D721Med (cell line): ENCODE results near the gene PAX3.

Experiments used
- DNase-seq: peaks from one replicate; pipeline ENCODE4 v3.0.0; 2011; ENCODE audit warnings: low spot score; ENCODE audit not compliant: insufficient read length
- FAIRE-seq: peaks from 2 replicates; lab custom pipeline; 2011; peaks lifted over from hg19 to GRCh38; lab: Jason Lieb, UNC
- CTCF ChIP-seq: IDR thresholded peaks from 2 replicates; pipeline ENCODE4 v1.5.1; 2012; ENCODE audit warnings: mild to moderate bottlenecking, control low read depth; ENCODE audit not compliant: insufficient read depth; ENCODE audit errors: missing control alignments

Gene PAX3

GRCh38 chr2:222280795-222281194 lies 18.0 kb downstream of the PAX3 start:
- no peak for TF ChIP-seq CTCF
- FAIRE-seq (no peak), DNase-seq (no peak)

DNA sequence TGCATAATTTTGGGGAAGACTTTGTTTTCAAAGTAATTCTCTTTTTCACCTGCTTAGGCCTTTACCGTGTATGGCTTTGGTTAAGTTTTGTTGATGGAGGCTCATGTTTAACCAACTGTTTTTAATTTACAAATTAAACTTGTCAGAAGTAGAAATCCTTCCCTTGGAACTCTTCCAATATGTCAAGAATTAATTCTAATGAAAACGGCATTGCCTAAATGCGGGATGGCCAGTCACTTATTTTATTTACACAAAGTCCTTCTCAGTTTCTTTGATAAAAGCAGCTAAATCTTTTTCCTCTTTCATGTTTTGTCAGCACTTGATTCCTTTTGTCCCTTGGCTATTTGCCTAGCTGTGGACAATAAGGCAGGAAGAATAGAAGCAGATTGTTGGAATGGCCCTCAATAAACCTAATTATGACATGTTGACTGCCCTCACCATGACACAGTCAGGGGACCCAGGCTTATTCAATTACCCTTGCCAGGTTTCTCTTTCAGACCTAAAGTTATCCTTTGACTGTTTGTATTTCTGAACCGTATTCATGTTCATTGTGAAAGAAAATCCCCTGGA lies 26.3 kb downstream of the PAX3 start:
- DNase-seq: no peak
- FAIRE-seq: no peak
- TF ChIP-seq CTCF: no peak

GRCh38 chr2:222271854-222272253 lies 26.9 kb downstream of the PAX3 start:
- TF ChIP-seq CTCF: no peak
- no peak for DNase-seq
- FAIRE-seq: no peak

- no peak for TF ChIP-seq CTCF
- FAIRE-seq (no peak), DNase-seq (no peak)
Measured at GRCh38 chr2:222270396-222270795, 28.4 kb downstream of the PAX3 start.

GRCh38 chr2:222269132-222269531 lies 29.7 kb downstream of the PAX3 start:
- TF ChIP-seq CTCF: no peak
- FAIRE-seq (no peak), DNase-seq (no peak)

DNA sequence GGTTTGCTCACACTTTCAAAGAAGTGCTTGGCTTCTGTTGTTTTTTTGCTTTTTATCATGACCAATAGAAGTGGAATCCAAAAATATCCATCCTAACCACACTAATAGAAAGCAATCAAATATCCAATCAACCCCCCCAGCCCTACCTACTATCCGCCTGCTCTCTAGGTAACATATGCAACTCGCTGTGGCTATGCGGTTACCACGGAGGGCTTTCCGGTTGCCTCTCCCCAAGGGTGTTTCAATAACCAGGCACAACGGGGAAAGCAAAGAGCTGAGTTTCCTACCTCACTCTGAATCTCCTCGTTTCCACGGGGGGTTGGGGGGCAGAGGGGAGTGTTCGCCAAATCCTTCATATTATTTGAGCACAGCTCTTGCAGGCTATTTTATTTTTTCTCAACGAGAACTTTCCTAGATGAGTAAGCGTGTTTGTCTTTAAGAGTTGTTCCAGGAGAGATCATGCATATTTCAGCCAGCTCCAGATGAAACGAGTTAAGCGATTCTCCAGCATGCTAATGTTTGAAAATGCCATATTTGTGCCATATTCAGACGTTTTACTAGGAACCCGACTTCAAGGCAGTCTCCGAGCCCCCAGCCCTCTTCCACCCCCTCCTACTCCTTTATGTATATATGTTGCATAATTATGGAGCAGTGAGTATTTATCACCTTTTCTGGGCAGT lies 30.3 kb downstream of the PAX3 start:
- FAIRE-seq (no peak), DNase-seq (no peak)
- TF ChIP-seq CTCF: no peak

DNA sequence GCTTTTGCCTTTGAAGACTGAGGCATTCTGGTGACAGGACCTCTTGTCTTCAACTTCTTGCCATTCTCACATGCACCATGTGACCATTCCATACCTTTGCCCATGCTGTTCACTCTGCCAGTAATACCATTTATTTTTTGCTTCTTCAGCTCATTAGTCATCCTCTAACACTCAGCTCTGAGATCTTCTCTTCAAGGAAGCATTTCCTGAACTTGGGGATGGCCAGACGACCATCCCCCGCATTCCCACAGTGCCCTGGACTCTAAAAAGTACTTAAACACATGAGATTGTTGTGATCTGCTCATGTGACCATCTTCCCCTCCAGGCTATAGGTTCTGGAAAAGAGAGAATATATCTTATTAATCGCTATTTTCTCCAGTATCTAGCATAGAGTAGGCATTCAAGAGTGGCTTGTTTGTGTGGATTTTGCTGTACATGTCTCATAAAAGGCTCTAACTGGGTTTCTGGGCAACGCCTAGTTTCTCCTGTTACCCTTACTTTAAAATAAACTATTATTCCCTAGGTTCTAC lies 33.9 kb downstream of the PAX3 start:
- TF ChIP-seq CTCF: no peak
- DNase-seq (no peak), FAIRE-seq (no peak)
